H54 (cell line): ENCODE data around the gene BRINP3.

Source experiments
- DNase-seq: peaks from one replicate; pipeline ENCODE4 v3.0.0; 2011; ENCODE audit warnings: low spot score, mixed read lengths; ENCODE audit not compliant: insufficient read length
- FAIRE-seq: peaks from 3 replicates; lab custom pipeline; 2011; peaks lifted over from hg19 to GRCh38; lab: Jason Lieb, UNC
- POLR2A ChIP-seq: IDR thresholded peaks from 2 replicates; pipeline ENCODE4 v1.6.1; 2011; ENCODE audit warnings: low read depth, mild to moderate bottlenecking, low read length

Gene BRINP3

DNA sequence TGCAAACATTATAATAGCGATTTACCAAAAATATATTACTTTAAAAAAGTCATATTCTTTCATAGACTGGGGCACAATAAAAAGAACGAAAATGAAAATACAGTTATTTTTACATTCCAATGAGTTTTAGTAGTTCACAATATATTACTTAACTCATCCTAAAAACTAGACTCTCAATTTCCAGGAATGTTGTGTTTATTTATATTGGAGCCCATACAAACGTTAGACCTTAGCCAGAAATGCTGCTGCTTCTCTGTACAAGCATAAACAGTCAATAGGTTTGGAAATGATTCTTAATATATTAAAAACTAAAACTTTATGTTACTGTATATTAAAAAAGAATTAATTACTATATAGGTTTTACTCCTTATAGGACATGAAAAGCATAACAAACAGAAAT is 302.3 kb downstream of the BRINP3 start:
- no peak for TF ChIP-seq POLR2A
- FAIRE-seq: no peak
- no peak for DNase-seq

DNA sequence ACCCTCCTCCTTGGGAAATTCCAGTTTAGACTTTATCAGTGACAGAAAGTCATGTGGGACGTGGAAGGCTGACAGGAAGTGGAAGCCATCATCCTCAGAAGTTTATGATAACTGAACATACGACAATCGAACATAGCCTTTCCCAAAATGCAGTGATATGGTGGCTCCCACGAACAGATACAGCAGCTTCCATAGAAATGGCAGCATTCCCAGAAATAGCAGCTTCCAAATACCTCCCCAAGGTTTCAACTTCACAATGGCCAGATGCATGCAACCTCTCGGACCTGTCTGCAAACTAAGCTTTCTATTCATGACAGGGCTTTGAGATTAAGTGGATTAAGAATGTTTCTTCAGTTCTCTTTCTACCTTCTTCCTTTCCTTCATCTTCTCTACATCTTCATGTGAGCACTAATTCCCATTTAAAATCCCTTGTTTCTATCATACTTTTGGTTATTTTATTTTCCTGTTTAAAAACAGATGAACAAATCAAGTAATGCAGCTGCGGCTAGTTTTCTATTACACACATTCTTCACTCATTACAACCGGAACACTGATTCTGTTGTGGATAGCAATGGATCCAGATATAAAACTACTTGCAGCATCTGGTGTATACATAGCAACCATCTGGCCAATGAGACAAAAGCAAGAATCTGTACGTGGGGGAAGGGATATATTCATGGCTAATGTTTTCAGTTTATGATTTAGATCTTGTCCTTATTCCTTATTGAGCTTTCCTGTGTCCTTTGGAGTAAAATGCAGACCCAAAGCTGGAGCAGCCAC is 304.8 kb downstream of the BRINP3 start:
- no peak for TF ChIP-seq POLR2A
- peak; percentile 73 for FAIRE-seq
- DNase-seq: no peak

DNA sequence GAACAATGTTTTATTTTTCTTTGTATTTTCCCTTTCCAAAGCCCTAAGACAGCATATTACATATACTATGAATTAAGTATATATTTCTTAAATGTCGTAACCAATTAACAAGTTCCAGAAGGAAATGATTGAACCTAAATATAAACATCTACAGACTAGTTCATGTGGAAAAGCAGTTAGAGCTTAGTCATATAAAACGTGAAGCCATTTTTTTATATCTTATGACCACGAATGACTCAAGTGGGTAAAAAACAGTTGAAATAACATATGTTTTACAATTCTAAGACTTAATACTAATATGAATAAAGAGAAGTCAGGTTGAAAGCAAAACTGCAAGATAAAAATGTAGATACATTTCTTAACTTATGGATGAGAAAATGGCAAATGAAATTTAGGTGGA is 307.3 kb downstream of the BRINP3 start:
- FAIRE-seq (peak; percentile 41), DNase-seq (no peak)
- no peak for TF ChIP-seq POLR2A

DNA sequence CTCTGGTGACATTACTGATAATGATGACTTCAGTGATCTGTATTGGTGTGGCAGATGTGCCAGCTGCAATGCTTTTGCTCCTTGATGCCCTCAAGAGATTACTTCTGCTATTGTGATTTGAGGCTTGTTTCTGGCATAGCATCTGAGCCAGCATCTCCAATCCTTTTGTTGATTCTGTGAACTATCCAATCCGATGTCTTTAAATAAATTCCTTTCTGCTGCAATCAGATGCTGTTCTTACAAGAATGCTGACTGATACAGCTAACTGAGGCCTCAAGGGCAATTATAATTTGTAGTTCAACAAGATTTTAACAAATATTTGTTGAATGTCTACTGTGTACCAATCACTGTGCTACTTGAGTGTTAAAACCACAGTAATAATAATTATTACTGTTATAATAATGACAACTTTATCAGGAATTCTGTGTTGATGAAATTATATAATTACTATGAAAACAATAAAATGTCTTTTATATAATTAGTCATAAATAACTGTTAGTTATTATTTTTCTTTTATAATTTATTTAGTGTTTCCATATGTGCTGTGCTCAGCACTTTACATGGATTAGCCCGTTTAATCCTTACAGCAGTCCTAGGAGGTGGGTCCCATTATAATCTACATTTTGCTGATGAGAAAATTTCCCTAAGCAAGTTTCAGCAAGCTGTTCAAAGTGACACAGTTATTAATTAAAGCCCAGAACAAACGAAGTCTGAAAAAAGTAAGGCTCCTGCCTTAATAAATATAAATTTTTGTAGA is 308.2 kb downstream of the BRINP3 start:
- no peak for DNase-seq
- FAIRE-seq: peak; percentile 70
- no peak for TF ChIP-seq POLR2A

DNA sequence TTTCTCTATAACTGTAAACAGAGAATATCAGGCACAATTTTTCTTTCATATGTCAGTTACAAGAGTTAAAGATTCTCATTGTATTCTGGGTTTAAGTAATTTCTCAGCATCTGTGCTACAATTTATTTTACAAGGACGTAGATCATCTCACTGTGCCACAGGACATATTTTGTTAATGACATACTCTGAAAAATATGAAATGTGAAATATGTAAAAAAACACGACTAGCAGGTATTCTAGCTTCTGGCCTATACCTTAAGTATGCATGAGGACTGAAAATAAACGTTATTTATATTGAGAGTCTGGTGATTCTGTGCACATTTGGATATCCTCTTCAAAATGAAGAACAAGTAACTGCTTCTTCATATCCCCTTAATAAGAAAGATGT is 308.8 kb downstream of the BRINP3 start:
- FAIRE-seq (no peak), DNase-seq (no peak)
- no peak for TF ChIP-seq POLR2A

DNA sequence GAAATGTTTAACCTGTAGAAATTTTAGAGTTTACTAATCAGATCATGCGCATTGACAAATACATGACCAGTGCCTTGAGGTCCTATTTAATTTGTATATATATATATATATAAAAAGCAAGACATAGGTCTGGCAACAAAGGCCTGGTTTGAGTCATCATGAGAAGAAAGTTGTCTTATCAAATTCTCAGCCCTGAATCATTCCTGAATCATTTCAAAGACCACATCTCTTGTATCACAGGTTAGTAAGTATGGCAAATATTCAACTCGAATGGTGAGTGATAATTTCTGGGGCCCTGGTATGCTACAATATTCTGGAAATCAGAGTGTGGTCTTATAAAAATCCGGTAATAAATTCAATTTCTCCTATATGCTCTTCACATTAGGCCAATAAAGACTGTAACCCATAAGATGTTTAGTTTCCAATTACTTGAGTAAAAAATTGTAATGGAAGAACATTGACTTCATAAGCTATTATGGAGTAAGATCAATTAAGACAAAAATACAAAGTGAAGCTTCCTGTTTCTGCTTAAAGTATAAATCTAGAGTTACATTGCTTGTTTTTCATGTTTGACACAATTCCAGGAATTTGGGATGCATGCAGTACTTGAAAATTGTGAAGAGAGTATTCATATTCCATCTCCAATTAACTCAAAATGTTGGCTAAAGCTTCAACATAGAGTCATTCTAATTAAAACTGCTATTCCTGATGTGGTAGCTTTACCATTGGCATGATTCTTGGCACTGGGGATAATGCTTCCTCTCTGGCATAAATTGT is 309.4 kb downstream of the BRINP3 start:
- TF ChIP-seq POLR2A: no peak
- peak; percentile 6 for FAIRE-seq
- no peak for DNase-seq

DNA sequence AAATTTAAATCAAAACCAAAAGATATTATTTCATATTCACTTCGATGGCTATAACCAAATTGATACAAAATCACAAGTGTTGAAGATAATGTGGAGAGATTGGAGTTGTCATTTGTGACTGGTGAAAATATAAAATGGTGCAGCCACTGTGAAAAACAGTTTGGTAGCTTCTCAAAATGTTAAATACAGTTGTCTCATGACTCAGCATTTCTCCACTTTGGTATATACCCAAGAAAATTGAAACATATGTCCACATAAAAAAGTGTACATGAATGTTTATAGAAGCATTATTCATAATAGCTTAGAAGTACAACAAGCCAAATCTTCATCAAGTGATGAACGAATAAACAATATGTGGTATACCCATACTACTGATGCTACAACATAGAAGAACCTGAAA is 318.5 kb downstream of the BRINP3 start:
- no peak for FAIRE-seq
- TF ChIP-seq POLR2A: no peak
- DNase-seq: no peak

DNA sequence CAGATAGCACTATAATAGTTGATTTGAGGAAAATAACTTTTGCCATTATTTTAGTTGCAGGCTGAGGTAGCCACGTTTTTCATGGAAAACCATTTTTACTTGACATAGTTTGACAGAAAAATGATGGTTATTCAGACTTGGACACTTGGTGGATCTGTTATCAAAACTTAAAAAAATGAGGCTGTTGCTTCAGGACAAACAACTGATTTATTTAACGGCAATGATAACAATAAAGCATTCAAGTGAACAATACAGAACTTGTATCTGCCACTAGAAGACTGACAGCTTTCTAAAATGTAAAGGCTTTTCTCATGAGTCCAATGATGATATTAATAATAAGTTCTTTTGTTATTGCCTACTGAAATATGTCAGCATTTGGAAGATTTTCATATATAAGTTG is 322.9 kb downstream of the BRINP3 start:
- no peak for FAIRE-seq
- TF ChIP-seq POLR2A: no peak
- no peak for DNase-seq

DNA sequence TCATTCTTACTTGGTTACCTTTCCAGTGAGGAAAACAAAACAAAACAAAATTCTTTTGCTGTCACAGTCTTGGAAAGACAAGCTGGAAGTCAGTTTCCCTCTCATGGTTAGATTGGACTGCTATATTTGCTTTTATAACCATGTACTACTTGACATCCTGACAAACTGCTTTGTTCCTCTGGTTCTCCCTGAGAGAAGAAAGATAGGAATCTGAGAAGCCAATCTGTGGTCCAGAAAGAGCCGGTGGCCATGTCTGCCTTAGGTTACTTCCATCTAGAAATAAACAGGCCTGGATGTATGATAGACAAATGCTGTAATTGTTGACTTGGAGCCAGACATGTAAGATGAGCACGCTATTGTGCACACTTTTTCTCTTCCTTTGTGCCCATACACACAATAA is 330.0 kb downstream of the BRINP3 start:
- DNase-seq (no peak), FAIRE-seq (peak; percentile 15)
- no peak for TF ChIP-seq POLR2A

DNA sequence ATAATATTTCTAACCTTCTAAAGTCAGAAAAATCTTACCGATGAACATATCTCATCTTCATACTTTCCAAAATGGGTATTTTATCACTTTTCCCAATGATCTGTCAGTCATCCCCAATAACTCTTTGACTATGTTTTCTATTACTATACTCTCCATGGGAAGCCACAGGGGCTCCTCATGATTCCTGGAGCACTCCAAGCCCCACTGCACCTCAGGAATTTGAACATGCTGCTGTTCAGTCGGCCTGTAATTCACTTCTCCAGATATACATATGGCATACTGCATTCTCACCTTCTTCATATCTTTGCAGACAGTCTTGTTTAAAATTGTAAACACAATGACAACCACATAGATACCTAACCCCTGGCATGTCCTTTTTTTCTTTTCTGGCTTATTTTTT is 333.0 kb downstream of the BRINP3 start:
- no peak for FAIRE-seq

DNA sequence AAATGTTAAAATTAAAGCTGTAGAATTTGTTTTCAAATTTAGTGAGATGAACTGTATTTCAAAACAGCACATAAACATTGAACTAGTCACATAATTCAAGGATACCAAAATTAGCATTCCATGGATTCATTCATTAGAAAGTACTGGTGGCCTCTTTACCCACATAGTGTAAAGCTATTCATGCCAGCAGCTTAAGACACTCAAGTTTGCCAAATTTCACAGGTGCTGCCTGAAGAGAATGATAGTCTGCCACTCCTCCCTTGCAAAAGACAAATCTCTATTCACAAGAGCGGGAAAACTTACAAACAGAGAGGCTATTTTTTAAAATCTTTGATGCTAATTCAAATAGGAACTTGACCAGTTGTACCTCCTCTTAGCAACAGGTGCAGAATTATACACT is 337.0 kb downstream of the BRINP3 start:
- FAIRE-seq: no peak
- no peak for DNase-seq

More for the DNA sequence above, 333.0 kb downstream of the BRINP3 start:
- DNase-seq: no peak
- no peak for TF ChIP-seq POLR2A

DNA sequence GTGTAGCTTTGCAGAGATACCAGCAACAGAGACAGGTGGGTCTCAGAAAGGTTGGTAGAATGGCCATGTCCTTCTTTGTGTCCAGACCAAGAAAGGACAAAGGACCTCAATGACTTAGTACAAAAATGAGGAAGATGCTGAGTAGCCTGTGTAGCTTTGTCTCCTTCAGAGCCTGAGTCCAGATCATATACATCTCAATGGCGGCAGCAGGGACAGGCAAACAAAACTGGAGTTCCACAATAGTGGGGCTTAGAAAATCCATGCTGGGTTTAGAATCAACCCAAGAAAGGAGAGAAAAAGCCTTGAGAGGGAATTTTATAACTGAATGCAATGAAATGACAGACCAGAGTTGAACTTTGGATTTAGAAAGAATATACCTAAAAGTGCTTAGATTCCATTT is 339.0 kb downstream of the BRINP3 start:
- no peak for TF ChIP-seq POLR2A

More for the DNA sequence above, 337.0 kb downstream of the BRINP3 start:
- no peak for TF ChIP-seq POLR2A

DNA sequence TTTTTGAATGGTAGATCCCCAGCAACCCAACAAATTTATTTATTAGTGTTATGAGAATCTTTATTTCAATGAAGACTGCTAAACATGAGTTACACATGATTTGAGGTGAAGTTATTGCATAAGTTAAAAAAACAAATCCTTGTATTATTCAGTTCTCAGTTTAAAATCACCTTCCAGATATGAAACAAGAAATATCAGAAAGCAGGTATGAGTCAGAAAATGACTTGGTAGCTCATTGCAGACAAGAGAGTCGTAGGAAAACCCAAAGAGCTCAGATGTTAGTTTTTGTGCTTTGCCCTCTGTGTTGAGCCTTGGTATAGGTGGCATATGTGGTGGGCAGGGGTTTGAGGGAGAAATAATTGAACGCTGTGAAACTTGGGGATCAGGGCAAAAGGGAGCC is 339.4 kb downstream of the BRINP3 start:
- DNase-seq (no peak), FAIRE-seq (peak; percentile 11)
- TF ChIP-seq POLR2A: no peak

More for the DNA sequence above, 339.0 kb downstream of the BRINP3 start:
- DNase-seq (no peak), FAIRE-seq (no peak)

DNA sequence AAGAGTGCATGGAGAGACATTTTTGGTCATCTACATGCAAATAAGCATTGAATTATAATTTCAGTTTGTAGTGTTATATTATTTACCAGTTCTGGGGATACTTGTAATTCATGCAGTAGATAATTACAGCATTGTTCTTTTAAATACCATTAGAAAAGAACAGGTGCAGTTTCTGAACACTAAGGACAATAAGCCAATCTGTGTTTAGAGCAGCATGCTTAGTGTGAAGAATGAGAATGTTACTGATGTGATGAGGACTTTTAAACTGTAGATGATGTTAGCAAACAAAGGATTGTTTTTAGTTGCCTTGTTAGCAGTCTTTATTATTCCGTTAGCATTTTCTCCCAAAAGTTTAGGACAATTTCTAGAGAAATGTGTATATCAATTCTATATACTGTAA is 348.3 kb downstream of the BRINP3 start:
- no peak for DNase-seq
- no peak for TF ChIP-seq POLR2A
- no peak for FAIRE-seq
